Measurements from ENCODE around the gene CD34. TPM values are rescaled to one million over a fixed set of nuclear protein-coding genes. Genes with fewer than 3 reads are reported as not detected.

The CD34 gene
- total RNA-seq, 1 donor from 2014 or later: 45.5 TPM

DNA sequence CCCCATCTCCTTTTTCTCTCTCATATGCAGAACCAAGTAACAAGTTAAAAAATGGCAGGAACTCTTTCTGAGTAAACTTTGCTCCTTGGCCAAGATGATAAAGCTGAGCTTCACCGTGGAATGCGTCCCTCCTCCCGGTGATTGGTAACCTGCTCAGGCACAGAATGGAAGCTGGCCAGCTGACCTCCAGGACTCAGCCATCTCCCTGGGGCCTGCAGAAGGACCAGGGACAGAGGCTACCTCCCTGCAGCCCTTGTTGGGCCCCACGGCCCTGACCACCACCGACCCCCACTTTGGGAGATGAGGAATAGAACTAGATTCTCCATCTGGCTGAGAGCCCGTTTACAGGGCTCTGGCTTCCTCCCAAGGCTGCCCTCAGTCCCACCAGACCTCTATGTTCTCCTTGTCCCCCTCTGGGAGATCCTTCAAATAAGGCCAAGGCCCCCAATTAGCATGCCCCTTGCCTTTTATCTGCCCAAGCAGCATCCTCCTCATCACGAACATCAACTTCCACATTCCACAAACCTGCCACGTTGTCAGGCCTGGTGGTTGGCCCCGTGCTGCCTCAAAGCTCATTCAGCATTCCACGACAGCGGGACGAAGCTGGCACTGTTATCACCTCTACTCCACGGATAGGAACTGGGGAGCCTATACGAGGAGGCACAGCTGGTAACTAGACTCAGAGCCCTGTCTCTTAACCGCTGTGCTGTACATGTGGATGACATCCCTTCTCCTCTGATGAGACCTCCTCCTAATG lies 74.2 kb downstream of the CD34 start:
- DNase-seq (ENCODE audit: low spot score): peak; percentile 75

DNA sequence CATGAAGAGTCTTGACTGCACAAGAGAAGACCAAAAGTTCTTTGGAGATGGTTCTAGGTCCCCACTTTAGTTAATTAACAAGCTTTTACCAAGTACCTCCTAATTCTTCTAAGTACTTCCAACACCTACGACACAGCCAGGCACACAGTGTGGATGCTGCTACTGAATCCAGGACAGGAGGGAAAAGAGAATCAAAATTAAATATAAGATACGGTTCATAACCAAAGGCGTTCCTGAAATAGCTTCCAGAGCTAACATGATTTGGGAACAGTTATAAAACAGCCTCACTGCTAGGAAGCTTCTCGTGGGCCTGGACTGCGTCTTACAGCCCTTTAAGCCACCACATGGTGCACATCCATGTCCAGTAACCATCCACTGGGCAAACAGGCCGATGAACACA lies 75.0 kb downstream of the CD34 start:
- no peak for DNase-seq (ENCODE audit: low spot score)

- peak; percentile 74 for DNase-seq (ENCODE audit: low spot score)
Measured at GRCh38 chr1:207833956-207834660, 76.8 kb downstream of the CD34 start.

DNA sequence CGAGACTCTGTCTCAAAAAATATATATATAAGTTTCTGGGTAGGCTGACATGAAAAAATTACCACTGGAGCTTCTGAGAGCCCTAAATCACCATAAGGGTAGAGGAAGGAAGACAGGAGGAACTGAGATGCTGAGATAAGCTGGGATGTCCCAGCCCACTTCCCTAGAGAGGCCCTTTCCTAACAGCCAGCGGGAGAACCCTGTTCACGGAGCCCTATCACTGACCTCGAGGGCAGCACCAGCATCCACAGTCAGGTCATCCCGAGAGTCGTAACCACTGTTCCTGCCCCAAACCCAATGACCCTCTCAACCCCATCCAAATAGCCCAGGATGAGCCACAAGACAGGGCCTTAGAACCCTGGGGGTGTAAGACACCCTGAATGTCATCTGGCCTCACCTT lies 77.5 kb downstream of the CD34 start:
- DNase-seq (ENCODE audit: low spot score): peak; percentile 39

- DNase-seq (ENCODE audit: low spot score): peak; percentile 43
Measured at GRCh38 chr1:207832796-207833195, 78.1 kb downstream of the CD34 start.

DNA sequence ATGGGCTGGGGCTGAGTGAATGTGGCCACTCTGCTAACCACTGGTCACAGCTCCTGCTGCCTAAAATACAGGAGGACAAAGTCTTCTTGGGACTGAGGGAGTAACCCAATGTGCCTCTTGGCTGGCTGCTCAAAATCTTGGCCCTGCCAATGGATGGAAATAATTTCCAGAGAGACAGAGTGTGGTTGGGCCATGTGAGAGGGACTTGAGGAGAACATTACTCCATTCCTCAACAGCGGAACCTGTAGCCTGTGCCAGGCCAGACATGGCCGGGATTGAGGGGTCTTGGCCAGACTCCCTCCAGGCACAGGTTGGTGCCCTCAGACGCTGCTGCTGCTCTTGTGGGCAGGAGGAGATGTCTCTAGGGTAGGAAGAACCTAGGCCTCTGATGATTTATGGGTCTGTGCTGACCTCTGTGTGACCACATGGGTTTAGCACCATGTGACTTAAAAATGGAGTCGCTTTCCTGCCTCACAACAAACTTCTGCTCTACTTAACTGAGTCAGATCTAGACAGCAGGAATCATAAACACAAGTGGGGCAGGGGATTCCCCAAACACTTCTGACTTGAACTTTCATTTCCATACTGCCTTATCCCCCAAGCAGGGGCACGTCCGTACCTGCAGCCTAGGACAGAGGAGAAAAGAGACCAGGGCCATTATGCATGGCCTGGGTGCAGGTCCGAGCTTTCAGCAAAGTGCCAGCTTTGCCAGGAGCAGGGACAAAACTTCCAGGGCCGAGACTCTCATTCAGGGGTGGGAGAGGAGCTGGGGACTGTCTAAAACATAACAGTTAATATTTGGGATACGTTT lies 79.2 kb downstream of the CD34 start:
- peak; percentile 33 for DNase-seq (ENCODE audit: low spot score)

Other genes starting within 250 kb of the CD34 start
- 242 TPM for gene CD46, start 159.1 kb downstream of the CD34 start, total RNA-seq